ENCODE results near the gene GBX2. TPM values are rescaled to one million over a fixed set of nuclear protein-coding genes. Genes with fewer than 3 reads are reported as not detected.

Gene GBX2
- total RNA-seq, 1 donor from 2014 or later = not detected

DNA sequence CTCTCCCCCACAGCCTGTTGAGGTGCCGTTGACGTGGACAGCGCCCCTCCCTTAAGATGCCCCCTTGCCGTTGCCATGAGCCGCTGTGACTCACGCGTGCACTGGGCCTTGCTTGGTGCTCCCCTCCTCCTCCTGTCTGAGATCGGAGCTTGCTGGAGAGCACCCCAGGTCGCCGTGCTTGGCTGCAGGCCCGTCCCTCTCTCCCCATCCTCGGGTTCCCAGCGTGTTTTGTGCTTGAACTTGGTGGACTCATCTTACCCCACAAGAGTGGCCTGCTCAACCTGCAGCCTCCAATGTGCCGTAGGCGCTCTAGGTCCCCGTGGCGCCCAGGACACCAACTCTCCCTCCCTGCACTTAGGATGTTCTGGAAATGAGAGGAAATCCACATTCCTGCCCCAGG, 39.9 kb downstream of the GBX2 start:
- no peak for DNase-seq (ENCODE audit: low spot score in 2 of 2)
- Histone ChIP-seq H3K36me3 (peaks cover 9 to 36% of the 10 kb centered on the region in 2 donors), H3K9me3 (no peaks in the 10 kb centered on the region), H3K4me1 (no peaks in the 10 kb centered on the region), H3K27me3 (no peaks in the 10 kb centered on the region), H3K27ac (no peak overlapping the region), H3K4me3 (no peak overlapping the region)
- TF ChIP-seq, protein P1, sequence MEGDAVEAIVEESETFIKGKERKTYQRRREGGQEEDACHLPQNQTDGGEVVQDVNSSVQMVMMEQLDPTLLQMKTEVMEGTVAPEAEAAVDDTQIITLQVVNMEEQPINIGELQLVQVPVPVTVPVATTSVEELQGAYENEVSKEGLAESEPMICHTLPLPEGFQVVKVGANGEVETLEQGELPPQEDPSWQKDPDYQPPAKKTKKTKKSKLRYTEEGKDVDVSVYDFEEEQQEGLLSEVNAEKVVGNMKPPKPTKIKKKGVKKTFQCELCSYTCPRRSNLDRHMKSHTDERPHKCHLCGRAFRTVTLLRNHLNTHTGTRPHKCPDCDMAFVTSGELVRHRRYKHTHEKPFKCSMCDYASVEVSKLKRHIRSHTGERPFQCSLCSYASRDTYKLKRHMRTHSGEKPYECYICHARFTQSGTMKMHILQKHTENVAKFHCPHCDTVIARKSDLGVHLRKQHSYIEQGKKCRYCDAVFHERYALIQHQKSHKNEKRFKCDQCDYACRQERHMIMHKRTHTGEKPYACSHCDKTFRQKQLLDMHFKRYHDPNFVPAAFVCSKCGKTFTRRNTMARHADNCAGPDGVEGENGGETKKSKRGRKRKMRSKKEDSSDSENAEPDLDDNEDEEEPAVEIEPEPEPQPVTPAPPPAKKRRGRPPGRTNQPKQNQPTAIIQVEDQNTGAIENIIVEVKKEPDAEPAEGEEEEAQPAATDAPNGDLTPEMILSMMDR (IDR thresholded peaks at IDR 0.05) = no peak
- intact Hi-C loops (cut with DNase I) = no loop called here

DNA sequence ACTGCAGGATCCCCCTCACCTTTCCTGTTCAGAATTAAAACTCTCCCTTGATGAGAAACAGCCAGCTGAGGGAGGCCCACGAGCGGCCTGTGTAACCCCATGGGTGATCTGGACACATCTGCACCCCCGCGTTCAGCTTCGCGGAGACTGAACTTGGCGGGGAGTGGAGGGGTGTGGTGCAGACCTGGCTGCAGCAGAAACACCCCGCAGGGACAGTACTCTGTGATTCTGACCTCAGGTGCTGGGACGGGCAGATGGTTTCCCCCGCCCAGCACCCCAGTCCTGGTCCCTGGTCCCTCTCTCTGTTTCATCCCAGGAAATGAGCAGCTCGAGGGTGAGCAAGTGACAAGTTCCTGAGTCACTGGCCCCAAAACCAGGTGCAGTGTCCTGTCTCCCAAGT, 41.2 kb downstream of the GBX2 start:
- no peak for DNase-seq (ENCODE audit: low spot score in 2 of 2)
- H3K27ac ChIP-seq = no peak overlapping the region
- no peaks in the 10 kb centered on the region for H3K4me1 ChIP-seq
- intact Hi-C loops (cut with DNase I) = no loop called here
- TF ChIP-seq, protein P1 (IDR thresholded peaks at IDR 0.05) = no peak
- H3K9me3 ChIP-seq = no peaks in the 10 kb centered on the region
- peaks cover 9 to 36% of the 10 kb centered on the region in 2 donors for H3K36me3 ChIP-seq
- no peak overlapping the region for H3K4me3 ChIP-seq
- no peaks in the 10 kb centered on the region for H3K27me3 ChIP-seq

- no peak overlapping the region for H3K4me3 ChIP-seq
- H3K27me3 ChIP-seq = no peaks in the 10 kb centered on the region
- no peaks in the 10 kb centered on the region for H3K9me3 ChIP-seq
- DNase-seq (ENCODE audit: low spot score in 2 of 2) = no peak
- intact Hi-C loops (cut with DNase I) = no loop called here
- H3K4me1 ChIP-seq = no peaks in the 10 kb centered on the region
- H3K27ac ChIP-seq = no peak overlapping the region
- H3K36me3 ChIP-seq = peaks cover 9 to 36% of the 10 kb centered on the region in 2 donors
- TF ChIP-seq, protein P1 (IDR thresholded peaks at IDR 0.05) = no peak
Observed at GRCh38 chr2:236125541-236125940, 42.6 kb downstream of the GBX2 start.

GRCh38 chr2:236124182-236124893, 43.8 kb downstream of the GBX2 start:
- Histone ChIP-seq H3K27ac (no peak overlapping the region), H3K9me3 (no peaks in the 10 kb centered on the region), H3K4me3 (no peak overlapping the region), H3K36me3 (peaks cover 9 to 36% of the 10 kb centered on the region in 2 donors), H3K4me1 (no peaks in the 10 kb centered on the region), H3K27me3 (no peaks in the 10 kb centered on the region)
- intact Hi-C loops (cut with DNase I) = no loop called here
- TF ChIP-seq, protein P1 (IDR thresholded peaks at IDR 0.05) = no peak
- no peak for DNase-seq (ENCODE audit: low spot score in 2 of 2)

- H3K27ac ChIP-seq = no peak overlapping the region
- no peaks in the 10 kb centered on the region for H3K4me1 ChIP-seq
- DNase-seq (ENCODE audit: low spot score in 2 of 2) = no peak
- intact Hi-C loops (cut with DNase I) = no loop called here
- peaks cover 9 to 31% of the 10 kb centered on the region in 2 donors for H3K36me3 ChIP-seq
- no peak overlapping the region for H3K4me3 ChIP-seq
- H3K9me3 ChIP-seq = no peaks in the 10 kb centered on the region
- TF ChIP-seq, protein P1 (IDR thresholded peaks at IDR 0.05) = no peak
- H3K27me3 ChIP-seq = no peaks in the 10 kb centered on the region
Observed at GRCh38 chr2:236123716-236124115, 44.5 kb downstream of the GBX2 start.

Measured in ascending aorta (tissue), 2 donors.